AG09309 (cell line): Measurements from ENCODE around the gene AGPAT3.
"Not testable (repeated sequence)": the region's sequence is repeated elsewhere in the genome, so short reads cannot be mapped to it uniquely, and the experiment has no call there.

ENCODE experiments used
- DNase-seq: peaks from one replicate; pipeline ENCODE4 v3.0.0-alpha.2; 2010; ENCODE audit warnings: low read depth
- H3K4me3 ChIP-seq: 2 replicates; pipeline ENCODE4 v1.5.1; 2011; ENCODE audit warnings: mild to moderate bottlenecking, low read depth, low read length, moderate library complexity; ENCODE audit not compliant: control insufficient read depth
- CTCF ChIP-seq: IDR thresholded peaks from 2 replicates; pipeline ENCODE4 v1.5.1; 2011; ENCODE audit warnings: mild to moderate bottlenecking, low read depth, low read length, inconsistent platforms; ENCODE audit not compliant: insufficient read depth, control insufficient read depth; ENCODE audit errors: missing control alignments

Gene AGPAT3

DNA sequence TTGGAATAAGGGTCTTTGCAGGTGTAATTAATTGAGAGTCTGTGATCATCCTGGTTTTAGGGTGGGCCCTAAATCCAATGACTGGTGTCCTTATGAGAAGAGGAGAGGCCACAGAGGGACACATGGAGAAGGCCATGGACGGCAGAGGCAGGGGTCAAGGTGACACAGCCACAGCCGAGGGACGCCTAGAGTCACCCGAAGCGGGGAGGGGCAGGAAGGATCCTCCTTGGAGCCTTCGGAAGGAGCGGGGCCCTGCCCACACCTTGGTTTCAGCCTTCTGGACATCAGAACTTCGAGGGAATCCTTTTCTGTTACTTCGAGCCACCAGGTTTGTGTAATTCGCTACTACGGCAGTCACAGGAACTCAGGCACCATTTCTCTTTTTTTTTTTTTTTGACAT lies 44.6 kb upstream of the AGPAT3 start:
- DNase-seq, result no peak
- no peak overlapping the region for H3K4me3 ChIP-seq
- TF ChIP-seq CTCF, result no peak

GRCh38 chr21:43822166-43822565 lies 42.9 kb upstream of the AGPAT3 start:
- not testable (repeated sequence) for H3K4me3 ChIP-seq, DNase-seq

DNA sequence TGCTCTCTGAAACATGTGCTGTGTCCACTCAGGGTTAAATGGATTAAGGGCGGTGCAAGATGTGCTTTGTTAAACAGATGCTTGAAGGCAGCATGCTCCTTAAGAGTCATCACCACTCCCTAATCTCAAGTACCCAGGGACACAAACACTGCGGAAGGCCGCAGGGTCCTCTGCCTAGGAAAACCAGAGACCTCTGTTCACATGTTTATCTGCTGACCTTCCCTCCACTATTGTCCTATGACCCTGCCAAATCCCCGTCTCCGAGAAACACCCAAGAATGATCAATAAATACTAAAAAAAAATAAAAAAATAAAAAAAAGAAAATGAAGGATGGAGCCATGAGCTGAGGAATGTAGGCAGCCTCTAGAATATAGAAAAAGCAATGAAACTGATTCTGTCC lies 42.3 kb upstream of the AGPAT3 start:
- DNase-seq, H3K4me3 ChIP-seq: not testable (repeated sequence)

DNA sequence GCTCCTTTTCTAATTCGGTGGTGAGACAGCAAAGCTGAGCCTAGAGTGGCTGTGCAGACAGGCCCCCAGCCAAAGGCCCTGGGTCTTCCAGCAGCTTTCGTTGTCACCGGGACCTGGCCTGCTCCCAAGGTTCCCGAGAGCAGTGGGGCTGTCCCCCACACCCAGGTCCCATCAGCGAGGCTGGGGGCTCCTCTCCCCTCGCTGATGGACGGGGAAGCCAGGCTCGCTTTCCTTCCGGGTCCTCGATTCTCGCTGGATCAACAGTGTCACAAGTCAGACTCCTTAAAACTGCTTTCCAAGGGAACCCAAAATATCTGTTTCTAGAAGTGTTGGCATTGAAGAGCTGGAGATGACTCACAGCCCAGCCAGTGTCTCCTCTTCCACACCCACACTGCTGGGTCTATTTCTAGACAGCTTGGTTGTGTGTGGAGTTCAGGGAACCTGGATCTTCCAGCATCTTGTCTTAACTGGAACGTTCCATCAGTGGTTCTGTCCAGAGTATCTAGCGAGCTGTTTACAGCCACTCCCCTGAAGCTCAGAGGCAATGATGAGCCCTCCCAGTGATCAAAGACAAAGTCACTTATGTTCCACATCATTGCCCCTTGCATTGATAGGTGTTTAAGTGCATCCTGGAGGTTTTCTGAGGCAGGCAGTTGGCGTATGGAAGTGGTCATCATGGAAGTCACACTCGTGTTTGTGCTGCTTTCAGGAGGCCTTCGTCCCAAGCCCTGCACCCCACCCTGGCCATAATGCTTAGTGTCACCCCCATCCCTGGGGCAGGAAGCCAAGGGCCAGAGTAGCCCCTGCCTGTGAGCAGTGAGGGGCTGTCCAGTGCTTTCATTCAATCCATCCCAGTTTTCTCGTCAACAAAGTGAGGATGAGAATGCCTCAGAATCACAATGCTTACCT lies 40.4 kb upstream of the AGPAT3 start:
- no peak overlapping the region for H3K4me3 ChIP-seq
- TF ChIP-seq CTCF, result no peak
- peak; percentile 31 for DNase-seq

DNA sequence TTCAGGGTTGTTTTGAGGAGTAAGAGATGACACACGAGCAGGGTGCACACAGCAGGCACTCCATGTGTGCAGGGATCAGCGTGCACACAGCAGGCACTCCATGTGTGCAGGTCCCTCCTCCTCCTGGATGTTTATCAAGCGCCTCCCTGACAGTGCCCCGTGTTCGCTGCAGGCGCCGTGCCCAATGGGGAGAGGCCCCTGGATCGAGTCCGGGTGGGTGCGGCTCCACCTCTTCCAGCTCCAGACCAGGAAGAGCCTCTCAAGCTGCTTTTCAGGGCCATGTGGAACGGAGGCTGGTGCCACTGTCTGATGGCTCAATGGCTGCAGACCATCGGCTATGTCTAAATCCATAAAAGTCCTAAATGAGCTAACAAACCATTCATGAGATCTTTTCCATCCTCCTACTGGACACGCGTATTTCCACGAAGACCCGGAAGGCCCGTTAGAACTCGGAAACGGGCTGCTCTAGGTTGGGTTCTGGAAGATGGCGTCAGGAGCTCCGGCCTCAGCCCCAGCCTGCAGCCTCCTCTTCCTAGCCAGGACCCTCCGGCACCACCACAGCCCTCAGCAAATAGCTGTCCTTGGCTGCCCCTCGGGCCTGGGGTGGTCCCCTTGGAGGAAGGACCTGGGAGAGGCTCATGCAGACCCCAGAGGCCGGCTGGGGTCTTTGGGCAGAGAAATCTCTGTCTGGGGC lies 39.6 kb upstream of the AGPAT3 start:
- no peak overlapping the region for H3K4me3 ChIP-seq
- DNase-seq, result no peak
- TF ChIP-seq CTCF, result no peak

DNA sequence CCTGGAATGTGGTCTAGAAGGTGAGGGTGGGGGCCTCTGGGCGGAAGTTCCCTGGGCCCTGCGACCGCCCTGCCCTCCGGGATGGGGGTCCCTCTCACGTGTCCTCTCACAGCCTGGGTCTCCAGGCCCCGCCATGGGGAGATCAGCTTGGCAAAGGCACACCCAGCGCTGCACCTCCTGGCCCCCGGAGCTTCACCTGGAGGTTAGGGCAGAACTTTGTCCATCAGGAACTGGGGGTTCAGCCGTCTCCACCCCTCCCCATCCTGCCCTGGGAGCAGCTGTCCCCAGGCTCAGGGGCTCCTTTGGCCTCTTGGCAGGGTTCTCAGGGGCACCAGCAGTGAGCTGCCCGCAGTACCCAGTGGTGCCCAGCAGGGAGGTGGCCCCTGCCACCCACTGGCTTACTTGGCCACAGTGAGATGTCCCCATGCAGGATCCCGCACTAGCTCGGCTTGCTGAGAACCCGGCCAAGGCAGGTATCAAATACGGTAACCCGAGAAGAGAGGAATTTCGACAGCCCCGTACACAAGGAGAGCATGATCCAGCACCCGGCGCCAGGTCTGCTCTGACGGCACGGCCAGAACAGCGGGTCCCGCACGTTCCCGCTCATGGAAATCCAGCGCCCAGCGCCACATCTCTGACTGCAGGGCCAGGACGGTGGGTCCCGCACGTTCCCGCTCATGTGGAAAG lies 38.9 kb upstream of the AGPAT3 start:
- no peak for DNase-seq
- no peak overlapping the region for H3K4me3 ChIP-seq
- TF ChIP-seq CTCF, result peak; percentile 13

- no peak for TF ChIP-seq CTCF
- DNase-seq, result no peak
- H3K4me3 ChIP-seq, result no peak overlapping the region
Observed at GRCh38 chr21:43826623-43826974, 38.4 kb upstream of the AGPAT3 start.
